GM12878 (cell line): ENCODE results near the gene TLCD5. TPM values are rescaled to one million over a fixed set of nuclear protein-coding genes. Genes with fewer than 3 reads are reported as not detected.

Experiments
- ASH2L ChIP-seq: fragments of 300-600, 200-600 bp; sonication (generic); IDR thresholded peaks from 2 replicates; pipeline ENCODE4 v1.6.1; 2017; ENCODE audit warnings: low read depth, mild to moderate bottlenecking, borderline replicate concordance
- CEBPB ChIP-seq, 2 experiments: fragments of 150-350 bp in 1 of 2; IDR thresholded peaks; 2 replicates each; pipeline ENCODE4 v1.6.1; 2012 to 2014; ENCODE audit warnings: low read depth in 2 of 2, low read length in 2 of 2, borderline replicate concordance in 1 of 2, inconsistent platforms in 1 of 2
- EGR1 ChIP-seq, 2 experiments: IDR thresholded peaks; 1 replicate in 1 of 2; 2 replicates in 1 of 2; pipeline ENCODE4 v1.6.1; 2011 to 2012; ENCODE audit warnings: low read depth in 2 of 2, low read length in 2 of 2, borderline replicate concordance in 1 of 2, mild to moderate bottlenecking in 1 of 2, moderate library complexity in 1 of 2
- FOXK2 ChIP-seq: fragments of 450-650 bp; IDR thresholded peaks from 2 replicates; pipeline ENCODE4 v1.6.1; 2017; ENCODE audit warnings: mild to moderate bottlenecking, moderate library complexity
- HDAC6 ChIP-seq: fragments of 200-600 bp; sonication (generic); IDR thresholded peaks from one replicate; pipeline ENCODE4 v1.8.0; 2017; ENCODE audit warnings: antibody characterized with exemption; ENCODE audit not compliant: unreplicated experiment
- IKZF2 ChIP-seq, 2 experiments: fragments of 450-650 bp; IDR thresholded peaks; 2 replicates each; pipeline ENCODE4 v1.6.1; 2017; ENCODE audit warnings: mild to moderate bottlenecking in 2 of 2, moderate library complexity in 2 of 2
- KDM1A ChIP-seq: fragments of 200-600 bp; sonication (generic); IDR thresholded peaks from 2 replicates; pipeline ENCODE4 v1.6.1; 2016; ENCODE audit warnings: borderline replicate concordance
- MXI1 ChIP-seq: fragments of 150-350 bp; IDR thresholded peaks from 2 replicates; pipeline ENCODE4 v1.6.1; 2011; ENCODE audit warnings: low read depth, mild to moderate bottlenecking, inconsistent platforms, low read length, improper control_type of control experiment
- PAX5 ChIP-seq: IDR thresholded peaks from 2 replicates; pipeline ENCODE4 v1.6.1; 2011; ENCODE audit warnings: low read depth, low read length, borderline replicate concordance
- PML ChIP-seq: IDR thresholded peaks from 2 replicates; pipeline ENCODE4 v1.6.1; 2012; ENCODE audit warnings: low read length, inconsistent platforms
- POLR2AphosphoS2 ChIP-seq: IDR thresholded peaks from 2 replicates; pipeline ENCODE4 v1.6.1; 2011; ENCODE audit warnings: low read depth, mild to moderate bottlenecking, low read length, improper control_type of control experiment, moderate library complexity
- RAD21 ChIP-seq: IDR thresholded peaks from 2 replicates; pipeline ENCODE4 v1.6.1; 2011; ENCODE audit warnings: mild to moderate bottlenecking, low read depth, low read length, moderate library complexity; ENCODE audit not compliant: insufficient read depth
- RAD51 ChIP-seq: fragments of 450-650 bp; IDR thresholded peaks from 2 replicates; pipeline ENCODE4 v1.6.1; 2016; ENCODE audit warnings: moderate library complexity, mild to moderate bottlenecking, inconsistent platforms
- RBBP5 ChIP-seq: fragments of 200-600 bp; sonication (generic); conservative IDR thresholded peaks from 2 replicates; pipeline ENCODE4 v1.6.1; 2016
- TAF1 ChIP-seq: IDR thresholded peaks from 2 replicates; pipeline ENCODE4 v1.6.1; 2011; ENCODE audit warnings: mild to moderate bottlenecking, low read depth, low read length, borderline replicate concordance
- TARDBP ChIP-seq: IDR thresholded peaks from 2 replicates; pipeline ENCODE4 v1.6.1; 2016; ENCODE audit warnings: borderline replicate concordance
- ZBTB33 ChIP-seq: fragments of 450-650 bp; IDR thresholded peaks from 2 replicates; pipeline ENCODE4 v1.6.1; 2017; ENCODE audit warnings: mild to moderate bottlenecking
- ZNF274 ChIP-seq: IDR thresholded peaks from one replicate; pipeline ENCODE4 v1.8.0; 2011; ENCODE audit not compliant: insufficient read length, insufficient read depth
- ZNF384 ChIP-seq: IDR thresholded peaks from 2 replicates; pipeline ENCODE4 v1.6.1; 2012; ENCODE audit warnings: low read depth, mild to moderate bottlenecking, low read length, improper control_type of control experiment, borderline replicate concordance
- ZNF622 ChIP-seq: fragments of 450-650 bp; IDR thresholded peaks from 2 replicates; pipeline ENCODE4 v1.6.1; 2017; ENCODE audit warnings: mild to moderate bottlenecking, inconsistent platforms
- polyA plus RNA-seq, 11 experiments: library from polyadenylated mRNA; depleted of rRNA in 4 of 11; unstranded in 6 of 11; stranded (reverse) in 5 of 11; fragments of >200 nt; fragmentation: Nextera tagmentation in 4 of 11; fragmentation: Illumina TruSeq in 1 of 11; extraction: Ambion mirVana in 4 of 11; extraction: Trizol in 1 of 11; gene quantifications; 1 replicate in 1 of 11; 2 replicates in 10 of 11; pipeline versions ENCODE4 v1.2.1 to v1.2.3, GENCODE V29; 2011 to 2016; ENCODE audit warnings: inconsistent platforms in 2 of 11, missing spikeins in 2 of 11, low read depth in 1 of 11
- total RNA-seq, 4 experiments: library from RNA; depleted of rRNA in 3 of 4; stranded (reverse); fragments of >200 nt in 3 of 4; fragmentation: Illumina TruSeq in 1 of 4; extraction: Trizol in 1 of 4; gene quantifications; 2 replicates each; pipeline versions ENCODE4 v1.2.1 to v1.2.3, GENCODE V29; 2013 to 2021
- TF ChIP-seq, protein P1 (sequence below): fragments of 450-650 bp; IDR thresholded peaks from 2 replicates; pipeline ENCODE4 v1.6.1; 2017; ENCODE audit warnings: antibody characterized with exemption, mild to moderate bottlenecking, moderate library complexity
- TF ChIP-seq, protein P2 (sequence below): fragments of 450-650 bp; IDR thresholded peaks from 2 replicates; pipeline ENCODE4 v1.6.1; 2014; ENCODE audit warnings: mild to moderate bottlenecking
- TF ChIP-seq, protein P3 (sequence below): fragments of 450-650 bp; conservative IDR thresholded peaks from 2 replicates; pipeline ENCODE4 v1.6.1; 2017; ENCODE audit warnings: mild to moderate bottlenecking, moderate library complexity

TLCD5 gene
- total and polyA plus RNA-seq, 10 of the 15 experiments (the other 5 are each of a cell fraction or from before 2014, with no cell fraction given) = 2.4 to 13.3 (median 3.2) TPM

GRCh38 chr11:120324932-120325810 lies at the start of gene TLCD5 (continued):
- TF ChIP-seq ZBTB33 = no peak
- 0 out of 2 replicates have a peak, but pooled peaks have one; percentile 27 for TF ChIP-seq TAF1
- no peak for TF ChIP-seq RAD51
- no peak for TF ChIP-seq MXI1
- TF ChIP-seq TARDBP = no peak
- TF ChIP-seq ZNF384 = no peak
- no peak for TF ChIP-seq ASH2L
- no peak for TF ChIP-seq ZNF274
- TF ChIP-seq, protein P1, sequence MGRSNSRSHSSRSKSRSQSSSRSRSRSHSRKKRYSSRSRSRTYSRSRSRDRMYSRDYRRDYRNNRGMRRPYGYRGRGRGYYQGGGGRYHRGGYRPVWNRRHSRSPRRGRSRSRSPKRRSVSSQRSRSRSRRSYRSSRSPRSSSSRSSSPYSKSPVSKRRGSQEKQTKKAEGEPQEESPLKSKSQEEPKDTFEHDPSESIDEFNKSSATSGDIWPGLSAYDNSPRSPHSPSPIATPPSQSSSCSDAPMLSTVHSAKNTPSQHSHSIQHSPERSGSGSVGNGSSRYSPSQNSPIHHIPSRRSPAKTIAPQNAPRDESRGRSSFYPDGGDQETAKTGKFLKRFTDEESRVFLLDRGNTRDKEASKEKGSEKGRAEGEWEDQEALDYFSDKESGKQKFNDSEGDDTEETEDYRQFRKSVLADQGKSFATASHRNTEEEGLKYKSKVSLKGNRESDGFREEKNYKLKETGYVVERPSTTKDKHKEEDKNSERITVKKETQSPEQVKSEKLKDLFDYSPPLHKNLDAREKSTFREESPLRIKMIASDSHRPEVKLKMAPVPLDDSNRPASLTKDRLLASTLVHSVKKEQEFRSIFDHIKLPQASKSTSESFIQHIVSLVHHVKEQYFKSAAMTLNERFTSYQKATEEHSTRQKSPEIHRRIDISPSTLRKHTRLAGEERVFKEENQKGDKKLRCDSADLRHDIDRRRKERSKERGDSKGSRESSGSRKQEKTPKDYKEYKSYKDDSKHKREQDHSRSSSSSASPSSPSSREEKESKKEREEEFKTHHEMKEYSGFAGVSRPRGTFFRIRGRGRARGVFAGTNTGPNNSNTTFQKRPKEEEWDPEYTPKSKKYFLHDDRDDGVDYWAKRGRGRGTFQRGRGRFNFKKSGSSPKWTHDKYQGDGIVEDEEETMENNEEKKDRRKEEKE = no peak
- no peak for TF ChIP-seq KDM1A
- no peak for TF ChIP-seq PML
- no peak for TF ChIP-seq RBBP5
- no peak for TF ChIP-seq IKZF2 (IDR thresholded peaks at IDR 0.05)
- TF ChIP-seq, protein P2, sequence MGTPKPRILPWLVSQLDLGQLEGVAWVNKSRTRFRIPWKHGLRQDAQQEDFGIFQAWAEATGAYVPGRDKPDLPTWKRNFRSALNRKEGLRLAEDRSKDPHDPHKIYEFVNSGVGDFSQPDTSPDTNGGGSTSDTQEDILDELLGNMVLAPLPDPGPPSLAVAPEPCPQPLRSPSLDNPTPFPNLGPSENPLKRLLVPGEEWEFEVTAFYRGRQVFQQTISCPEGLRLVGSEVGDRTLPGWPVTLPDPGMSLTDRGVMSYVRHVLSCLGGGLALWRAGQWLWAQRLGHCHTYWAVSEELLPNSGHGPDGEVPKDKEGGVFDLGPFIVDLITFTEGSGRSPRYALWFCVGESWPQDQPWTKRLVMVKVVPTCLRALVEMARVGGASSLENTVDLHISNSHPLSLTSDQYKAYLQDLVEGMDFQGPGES = no peak
- TF ChIP-seq HDAC6 = peak; percentile 71
- TF ChIP-seq CEBPB (IDR thresholded peaks at IDR 0.05; ENCODE audit: borderline replicate concordance in 1 of 2, low read depth in 2 of 2, low read length in 2 of 2) = no peak
- no peak for TF ChIP-seq ZNF622
- TF ChIP-seq EGR1 (IDR thresholded peaks at IDR 0.05; ENCODE audit: borderline replicate concordance in 1 of 2, low read depth in 2 of 2, low read length in 2 of 2) = peak in 1 of 2 experiments; percentile 35; a peak in 1 of 3 replicates
- TF ChIP-seq POLR2AphosphoS2 = no peak
- TF ChIP-seq FOXK2 = no peak
- no peak for TF ChIP-seq RAD21
- TF ChIP-seq PAX5 = no peak
- TF ChIP-seq, protein P3, sequence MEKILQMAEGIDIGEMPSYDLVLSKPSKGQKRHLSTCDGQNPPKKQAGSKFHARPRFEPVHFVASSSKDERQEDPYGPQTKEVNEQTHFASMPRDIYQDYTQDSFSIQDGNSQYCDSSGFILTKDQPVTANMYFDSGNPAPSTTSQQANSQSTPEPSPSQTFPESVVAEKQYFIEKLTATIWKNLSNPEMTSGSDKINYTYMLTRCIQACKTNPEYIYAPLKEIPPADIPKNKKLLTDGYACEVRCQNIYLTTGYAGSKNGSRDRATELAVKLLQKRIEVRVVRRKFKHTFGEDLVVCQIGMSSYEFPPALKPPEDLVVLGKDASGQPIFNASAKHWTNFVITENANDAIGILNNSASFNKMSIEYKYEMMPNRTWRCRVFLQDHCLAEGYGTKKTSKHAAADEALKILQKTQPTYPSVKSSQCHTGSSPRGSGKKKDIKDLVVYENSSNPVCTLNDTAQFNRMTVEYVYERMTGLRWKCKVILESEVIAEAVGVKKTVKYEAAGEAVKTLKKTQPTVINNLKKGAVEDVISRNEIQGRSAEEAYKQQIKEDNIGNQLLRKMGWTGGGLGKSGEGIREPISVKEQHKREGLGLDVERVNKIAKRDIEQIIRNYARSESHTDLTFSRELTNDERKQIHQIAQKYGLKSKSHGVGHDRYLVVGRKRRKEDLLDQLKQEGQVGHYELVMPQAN = peak; percentile 46
